ENCODE measurements around the gene GFY. TPM values are rescaled to one million over a fixed set of nuclear protein-coding genes. Genes with fewer than 3 reads are reported as not detected.
"Not testable (repeated sequence)": the region's sequence is repeated elsewhere in the genome, so short reads cannot be mapped to it uniquely, and the experiment has no call there.

The GFY gene
- total RNA-seq, 2 experiments from 2014 or later: not detected

GRCh38 chr19:49439836-49440235, 14.6 kb downstream of the GFY start:
- no peaks in the 10 kb centered on the region for H3K36me3 Mint-ChIP-seq (ENCODE audit: low read depth)
- DNase-seq: no peak
- H3K27me3 Mint-ChIP-seq: peaks cover 70% of the 10 kb centered on the region
- no peak overlapping the region for H3K27ac Mint-ChIP-seq
- H3K9me3 Mint-ChIP-seq (ENCODE audit: low read depth): no peaks in the 10 kb centered on the region
- POLR2A ChIA-PET: no interaction called here
- H3K4me1 Mint-ChIP-seq: peaks cover 32% of the 10 kb centered on the region
- CTCF ChIA-PET: interaction anchor here (0.6 to 1.5 kb wide), 4 partner anchors 10 to 297 kb away, joined by 3 to 4 read pairs (median 4); no protein-coding TSS in a partner anchor
- no peak for ATAC-seq
- intact Hi-C loops (cut with DNase I, micrococcal nuclease): loop anchor here in 1 of 2 experiments (5.0 kb wide), 1 partner anchor 33 kb away; no protein-coding TSS in a partner anchor
- H3K4me3 Mint-ChIP-seq: no peak overlapping the region

DNA sequence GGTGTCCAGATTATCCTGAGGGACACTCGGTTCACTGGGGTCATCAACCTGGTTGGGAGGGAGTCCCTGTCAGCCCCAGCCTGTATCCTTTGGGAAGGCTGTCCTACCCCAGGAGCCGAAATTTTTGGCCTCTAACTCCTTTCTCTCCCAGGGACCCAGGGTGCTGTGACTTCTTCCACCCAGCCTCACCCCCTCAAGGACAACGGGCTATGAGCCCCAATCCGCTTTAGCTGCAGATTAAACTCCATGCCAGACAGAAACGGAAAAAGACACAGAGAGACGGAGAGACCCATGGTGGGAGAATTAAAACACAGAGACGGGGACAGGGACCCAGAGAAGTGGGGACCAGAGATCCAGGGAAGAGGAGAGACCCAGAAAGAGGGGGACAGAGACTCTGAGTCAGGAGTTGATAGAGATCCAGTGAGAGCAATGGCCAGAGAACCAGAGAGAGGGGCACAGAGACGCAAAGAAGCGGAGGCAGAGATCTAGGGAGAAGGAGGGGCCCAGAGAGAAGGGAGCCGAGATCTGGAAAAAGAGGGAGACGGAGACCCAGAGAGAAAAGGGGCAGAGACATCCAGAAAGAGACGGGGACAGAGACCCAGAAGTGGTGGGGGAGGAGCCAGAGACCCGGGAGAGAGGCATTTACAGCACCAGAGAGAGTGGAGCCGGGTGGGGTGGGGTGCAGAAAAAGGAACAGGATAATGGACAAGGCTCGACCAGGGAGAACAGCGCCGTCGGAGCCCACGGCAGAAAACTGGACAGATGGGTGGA, 15.4 kb downstream of the GFY start:
- H3K36me3 Mint-ChIP-seq (ENCODE audit: low read depth): no peaks in the 10 kb centered on the region
- intact Hi-C loops (cut with DNase I, micrococcal nuclease): loop anchor here in 1 of 2 experiments (5.0 kb wide), 1 partner anchor 33 kb away; no protein-coding TSS in a partner anchor
- no peak for DNase-seq
- POLR2A ChIA-PET: no interaction called here
- H3K9me3 Mint-ChIP-seq (ENCODE audit: low read depth): no peaks in the 10 kb centered on the region
- no peak for ATAC-seq
- CTCF ChIA-PET: interaction anchor here (0.6 to 1.5 kb wide), 3 partner anchors 11 to 134 kb away, joined by 3 to 4 read pairs (median 4); no protein-coding TSS in a partner anchor
- peak overlapping the region; percentile 7 for H3K4me3 Mint-ChIP-seq
- peaks cover 63% of the 10 kb centered on the region for H3K27me3 Mint-ChIP-seq
- H3K27ac Mint-ChIP-seq: no peak overlapping the region
- H3K4me1 Mint-ChIP-seq: peaks cover 36% of the 10 kb centered on the region

- no peaks in the 10 kb centered on the region for H3K36me3 Mint-ChIP-seq (ENCODE audit: low read depth)
- H3K27ac Mint-ChIP-seq: no peak within 1 kb of the TSS
- ChIA-PET POLR2A (no interaction called here), CTCF (interaction anchor here (0.6 to 1.9 kb wide), 5 partner anchors 12 to 635 kb away, joined by 3 to 5 read pairs (median 3); no protein-coding TSS in a partner anchor)
- peaks cover 56% of the 10 kb centered on the region for H3K27me3 Mint-ChIP-seq
- DNase-seq (peak; percentile 76), ATAC-seq (peak; percentile 13)
- H3K9me3 Mint-ChIP-seq (ENCODE audit: low read depth): no peaks in the 10 kb centered on the region
- peaks cover 31% of the 10 kb centered on the region for H3K4me1 Mint-ChIP-seq
- intact Hi-C loops (cut with DNase I, micrococcal nuclease): loop anchor here in 1 of 2 experiments (5.0 kb wide), 1 partner anchor 34 kb away; no protein-coding TSS in a partner anchor
- H3K4me3 Mint-ChIP-seq: peak within 1 kb of the TSS; percentile 73
Measured at GRCh38 chr19:49441210-49441959, 16.2 kb downstream of the GFY start, which contains the start of gene SLC17A7. SLC17A7 (minus strand) TSS chr19:49441527; CDS start chr19:49441379, 148 bp downstream.

GRCh38 chr19:49441960-49442350, 16.8 kb downstream of the GFY start:
- Mint-ChIP-seq H3K4me3 (peak overlapping the region; percentile 73), H3K27ac (no peak overlapping the region), H3K4me1 (peaks cover 28% of the 10 kb centered on the region), H3K27me3 (peaks cover 53% of the 10 kb centered on the region), H3K36me3 (ENCODE audit: low read depth) (peaks cover 5% of the 10 kb centered on the region), H3K9me3 (ENCODE audit: low read depth) (no peaks in the 10 kb centered on the region)
- no peak for DNase-seq
- ChIA-PET CTCF (interaction anchor here (0.6 to 1.9 kb wide), 5 partner anchors 12 to 636 kb away, joined by 3 to 5 read pairs (median 3); no protein-coding TSS in a partner anchor), POLR2A (no interaction called here)
- ATAC-seq: no peak
- intact Hi-C loops (cut with DNase I, micrococcal nuclease): loop anchor here (2.0 to 5.0 kb wide), 7 partner anchors 35 to 703 kb away; partner anchors contain the start of genes C19orf73 (in 1 of the 2), PPFIA3 (in 1 of the 2), PRMT1 (in 1 of the 2) and RPS11 (in 1 of the 2)

- POLR2A ChIA-PET: interaction anchor here (0.5 kb wide), 1 partner anchor 585 kb away, joined by 4 read pairs; no protein-coding TSS in a partner anchor
- CTCF ChIA-PET: interaction anchor here (0.6 to 1.9 kb wide), 5 partner anchors 12 to 50 kb away, joined by 3 to 5 read pairs (median 3); no protein-coding TSS in a partner anchor
- intact Hi-C loops (cut with DNase I, micrococcal nuclease): loop anchor here (2.0 to 5.0 kb wide), 7 partner anchors 35 to 704 kb away; partner anchors contain the start of genes C19orf73 (in 1 of the 2), PPFIA3 (in 1 of the 2), PRMT1 (in 1 of the 2) and RPS11 (in 1 of the 2)
- Mint-ChIP-seq H3K4me1 (peaks cover 28% of the 10 kb centered on the region), H3K36me3 (ENCODE audit: low read depth) (peaks cover 6% of the 10 kb centered on the region), H3K9me3 (ENCODE audit: low read depth) (no peaks in the 10 kb centered on the region), H3K27me3 (peaks cover 49% of the 10 kb centered on the region), H3K4me3 (peak overlapping the region; percentile 73), H3K27ac (no peak overlapping the region)
- peak; percentile 54 for DNase-seq
- ATAC-seq: no peak
Measured at GRCh38 chr19:49442354-49442753, 17.2 kb downstream of the GFY start.

DNA sequence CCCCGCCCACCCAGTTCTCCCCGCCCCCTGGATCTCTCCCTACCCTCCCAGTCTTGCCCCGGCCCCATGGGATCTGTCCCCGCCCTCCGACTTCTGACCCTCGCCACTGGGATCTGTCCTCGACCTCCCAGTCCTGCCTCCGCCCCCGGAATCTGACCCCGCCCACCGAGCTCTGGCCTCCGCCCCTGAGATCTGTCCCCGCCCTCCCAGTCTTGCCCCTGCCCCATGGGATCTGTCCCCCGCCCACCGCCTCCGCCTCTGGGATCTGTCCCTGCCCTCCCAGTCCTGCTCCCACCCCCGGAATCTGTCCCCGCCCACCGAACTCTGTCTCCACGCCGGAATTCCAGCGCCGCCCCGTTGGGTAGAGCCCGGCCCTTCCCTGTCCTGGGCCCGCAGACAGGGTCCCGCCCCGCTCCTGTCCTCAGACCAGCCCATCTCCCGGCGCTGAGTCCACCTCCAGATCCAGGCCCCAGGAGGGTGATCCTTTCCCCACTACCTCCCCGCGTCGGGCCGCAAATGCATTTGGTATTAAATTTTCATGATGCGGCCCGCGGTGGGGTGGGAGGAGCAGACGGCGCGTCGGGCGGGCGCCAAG, 17.7 kb downstream of the GFY start:
- no peaks in the 10 kb centered on the region for H3K9me3 Mint-ChIP-seq (ENCODE audit: low read depth)

GRCh38 chr19:49443366-49444099, 18.3 kb downstream of the GFY start:
- peaks cover 17% of the 10 kb centered on the region for H3K36me3 Mint-ChIP-seq (ENCODE audit: low read depth)
- peak overlapping the region; percentile 83 for H3K27ac Mint-ChIP-seq
- intact Hi-C loops (cut with DNase I, micrococcal nuclease): loop anchor here (1.0 to 5.0 kb wide), 17 partner anchors 8 to 705 kb away; partner anchors contain the start of genes FLT3LG (in 2 of the 2), PIH1D1 (in 2 of the 2), C19orf73 (in 1 of the 2) and DKKL1 (in 1 of the 2)
- DNase-seq: peak; percentile 97
- ATAC-seq: peak; percentile 91
- ChIA-PET CTCF (interaction anchor here (0.6 to 1.9 kb wide), 4 partner anchors 22 to 96 kb away, joined by 3 to 5 read pairs (median 3); no protein-coding TSS in a partner anchor), POLR2A (no interaction called here)
- peaks cover 33% of the 10 kb centered on the region for H3K4me1 Mint-ChIP-seq
- peak overlapping the region; percentile 73 for H3K4me3 Mint-ChIP-seq
- peaks cover 37% of the 10 kb centered on the region for H3K27me3 Mint-ChIP-seq
- H3K9me3 Mint-ChIP-seq (ENCODE audit: low read depth): no peaks in the 10 kb centered on the region

More for the DNA sequence above, 17.7 kb downstream of the GFY start:
- H3K27ac Mint-ChIP-seq: no peak overlapping the region
- H3K4me3 Mint-ChIP-seq: peak overlapping the region; percentile 73
- DNase-seq (peak; percentile 84), ATAC-seq (peak; percentile 13)
- peaks cover 11% of the 10 kb centered on the region for H3K36me3 Mint-ChIP-seq (ENCODE audit: low read depth)
- POLR2A ChIA-PET: interaction anchor here (0.5 kb wide), 1 partner anchor 584 kb away, joined by 4 read pairs; no protein-coding TSS in a partner anchor
- peaks cover 44% of the 10 kb centered on the region for H3K27me3 Mint-ChIP-seq
- intact Hi-C loops (cut with DNase I, micrococcal nuclease): loop anchor here (1.0 to 5.0 kb wide), 17 partner anchors 8 to 704 kb away; partner anchors contain the start of genes FLT3LG (in 2 of the 2), PIH1D1 (in 2 of the 2), C19orf73 (in 1 of the 2) and DKKL1 (in 1 of the 2)
- CTCF ChIA-PET: interaction anchor here (0.7 to 1.9 kb wide), 4 partner anchors 13 to 51 kb away, joined by 3 to 5 read pairs (median 4); no protein-coding TSS in a partner anchor
- peaks cover 28% of the 10 kb centered on the region for H3K4me1 Mint-ChIP-seq

- Mint-ChIP-seq H3K4me1 (peaks cover 37% of the 10 kb centered on the region), H3K27ac (peak overlapping the region; percentile 42), H3K27me3 (peaks cover 31% of the 10 kb centered on the region), H3K36me3 (ENCODE audit: low read depth) (peaks cover 22% of the 10 kb centered on the region), H3K4me3 (peak overlapping the region; percentile 73)
- CTCF ChIA-PET: interaction anchor here (0.7 to 2.3 kb wide), 4 partner anchors 10 to 52 kb away, joined by 3 to 7 read pairs (median 4); partner anchors contain the start of gene FLT3LG
- intact Hi-C loops (cut with DNase I, micrococcal nuclease): loop anchor here in 1 of 2 experiments (5.0 kb wide), 1 partner anchor 37 kb away; no protein-coding TSS in a partner anchor
- H3K9me3 Mint-ChIP-seq (ENCODE audit: low read depth); DNase-seq; ATAC-seq; POLR2A ChIA-PET: not testable (repeated sequence)
Measured at GRCh38 chr19:49444100-49444700, 19.0 kb downstream of the GFY start.

DNA sequence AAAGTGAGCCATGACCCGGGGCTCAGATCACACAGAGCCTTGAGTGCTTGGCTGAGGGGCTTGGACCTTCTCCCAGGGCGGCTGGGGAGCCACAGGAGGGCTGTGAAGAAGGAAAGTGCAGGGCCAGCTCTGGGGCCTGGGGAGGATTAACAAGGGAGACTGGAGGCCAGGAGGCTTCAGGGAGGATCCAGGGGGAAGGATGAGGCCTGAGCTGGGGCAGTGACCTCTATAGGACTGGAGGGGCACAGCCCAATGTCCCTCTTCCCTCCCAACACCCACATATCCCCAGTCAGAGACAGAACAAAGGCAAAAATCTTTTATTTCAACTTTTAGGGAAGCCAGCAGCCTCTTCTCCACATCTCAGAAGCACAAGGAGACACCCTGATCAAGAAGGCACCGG, 20.8 kb downstream of the GFY start:
- Mint-ChIP-seq H3K9me3 (ENCODE audit: low read depth) (no peaks in the 10 kb centered on the region), H3K27ac (no peak overlapping the region), H3K4me1 (peaks cover 46% of the 10 kb centered on the region), H3K4me3 (no peak overlapping the region), H3K36me3 (ENCODE audit: low read depth) (peaks cover 35% of the 10 kb centered on the region), H3K27me3 (peaks cover 14% of the 10 kb centered on the region)
- ATAC-seq (no peak), DNase-seq (no peak)
- ChIA-PET CTCF (interaction anchor here (0.6 to 2.3 kb wide), 7 partner anchors 24 to 1167 kb away, joined by 3 to 7 read pairs (median 3); partner anchors contain the start of gene FLT3LG), POLR2A (no interaction called here)
- intact Hi-C loops (cut with DNase I, micrococcal nuclease): no loop called here
